ENCODE results near the gene CRIP3. TPM values are rescaled to one million over a fixed set of nuclear protein-coding genes. Genes with fewer than 3 reads are reported as not detected.

CRIP3 gene
- total and polyA plus RNA-seq, 2 of the 13 experiments (the other 11 are each of a cell fraction or from before 2014, with no cell fraction given) = 6.3 to 9.3 TPM

DNA sequence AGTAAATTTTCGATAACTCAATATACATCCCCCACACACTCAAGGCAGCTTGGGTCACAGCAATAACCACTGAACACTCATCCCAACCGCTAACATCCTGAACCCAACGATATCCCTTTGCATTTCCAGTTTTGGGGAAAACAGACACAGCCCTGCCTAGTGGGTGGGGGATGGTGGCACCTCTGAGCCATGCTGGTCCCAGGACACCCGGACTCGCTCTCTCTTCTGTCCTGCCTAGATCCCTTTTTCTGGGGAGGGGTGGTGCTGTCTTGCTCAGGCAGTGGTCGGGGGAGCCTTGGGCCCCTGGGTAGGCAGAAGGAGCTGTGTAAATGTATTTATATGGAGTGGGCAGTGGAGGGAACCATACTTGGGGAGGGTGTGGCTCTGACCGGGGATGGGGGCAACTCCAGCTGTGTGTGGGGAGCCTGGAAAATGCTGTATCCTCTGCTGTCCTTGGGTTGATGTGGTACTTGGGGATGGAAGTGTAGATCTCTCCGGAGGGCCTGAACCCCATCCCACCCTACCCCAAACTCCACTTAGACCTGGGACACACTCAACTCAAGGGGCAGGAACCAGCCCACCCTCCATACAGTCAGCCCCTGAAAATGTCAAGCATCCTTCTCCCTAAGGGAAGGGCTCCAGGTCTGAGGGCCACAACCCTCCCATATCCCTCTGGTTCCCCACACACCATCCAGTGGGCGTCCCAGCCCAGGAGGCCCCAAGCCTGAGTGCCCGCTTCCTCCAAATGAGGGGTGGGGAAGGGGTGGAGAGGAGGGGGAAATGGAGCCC, 34.3 kb downstream of the CRIP3 start (continued):
- TF ChIP-seq, protein P1, sequence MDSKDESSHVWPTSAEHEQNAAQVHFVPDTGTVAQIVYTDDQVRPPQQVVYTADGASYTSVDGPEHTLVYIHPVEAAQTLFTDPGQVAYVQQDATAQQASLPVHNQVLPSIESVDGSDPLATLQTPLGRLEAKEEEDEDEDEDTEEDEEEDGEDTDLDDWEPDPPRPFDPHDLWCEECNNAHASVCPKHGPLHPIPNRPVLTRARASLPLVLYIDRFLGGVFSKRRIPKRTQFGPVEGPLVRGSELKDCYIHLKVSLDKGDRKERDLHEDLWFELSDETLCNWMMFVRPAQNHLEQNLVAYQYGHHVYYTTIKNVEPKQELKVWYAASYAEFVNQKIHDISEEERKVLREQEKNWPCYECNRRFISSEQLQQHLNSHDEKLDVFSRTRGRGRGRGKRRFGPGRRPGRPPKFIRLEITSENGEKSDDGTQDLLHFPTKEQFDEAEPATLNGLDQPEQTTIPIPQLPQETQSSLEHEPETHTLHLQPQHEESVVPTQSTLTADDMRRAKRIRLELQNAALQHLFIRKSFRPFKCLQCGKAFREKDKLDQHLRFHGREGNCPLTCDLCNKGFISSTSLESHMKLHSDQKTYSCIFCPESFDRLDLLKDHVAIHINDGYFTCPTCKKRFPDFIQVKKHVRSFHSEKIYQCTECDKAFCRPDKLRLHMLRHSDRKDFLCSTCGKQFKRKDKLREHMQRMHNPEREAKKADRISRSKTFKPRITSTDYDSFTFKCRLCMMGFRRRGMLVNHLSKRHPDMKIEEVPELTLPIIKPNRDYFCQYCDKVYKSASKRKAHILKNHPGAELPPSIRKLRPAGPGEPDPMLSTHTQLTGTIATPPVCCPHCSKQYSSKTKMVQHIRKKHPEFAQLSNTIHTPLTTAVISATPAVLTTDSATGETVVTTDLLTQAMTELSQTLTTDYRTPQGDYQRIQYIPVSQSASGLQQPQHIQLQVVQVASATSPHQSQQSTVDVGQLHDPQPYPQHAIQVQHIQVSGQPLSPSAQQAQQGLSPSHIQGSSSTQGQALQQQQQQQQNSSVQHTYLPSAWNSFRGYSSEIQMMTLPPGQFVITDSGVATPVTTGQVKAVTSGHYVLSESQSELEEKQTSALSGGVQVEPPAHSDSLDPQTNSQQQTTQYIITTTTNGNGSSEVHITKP (CRISPR knock-in tag; IDR thresholded peaks at IDR 0.05; ENCODE audit: low read depth) = no peak; the same call in 1 of the 2 replicates
- TF ChIP-seq ZNF607 (CRISPR knock-in tag; IDR thresholded peaks at IDR 0.05; ENCODE audit: borderline replicate concordance) (no peak), IRX3 (CRISPR knock-in tag; IDR thresholded peaks at IDR 0.05; ENCODE audit: borderline replicate concordance, low read depth) (no peak), FOSL2 (CRISPR knock-in tag; IDR thresholded peaks at IDR 0.05) (no peak), FOXC1 (CRISPR knock-in tag; IDR thresholded peaks at IDR 0.05; ENCODE audit: borderline replicate concordance) (no peak), TBX3 (IDR thresholded peaks at IDR 0.05; ENCODE audit: borderline replicate concordance) (no peak), RBFOX2 (IDR thresholded peaks at IDR 0.05; ENCODE audit: low read depth, low read length) (no peak; the same call in 1 of the 2 replicates), HNF4A (CRISPR knock-in tag; IDR thresholded peaks at IDR 0.05) (no peak), ZSCAN12 (CRISPR knock-in tag; IDR thresholded peaks at IDR 0.05) (no peak), ZNF225 (CRISPR knock-in tag; IDR thresholded peaks at IDR 0.05) (no peak)
- TF ChIP-seq, protein P2, sequence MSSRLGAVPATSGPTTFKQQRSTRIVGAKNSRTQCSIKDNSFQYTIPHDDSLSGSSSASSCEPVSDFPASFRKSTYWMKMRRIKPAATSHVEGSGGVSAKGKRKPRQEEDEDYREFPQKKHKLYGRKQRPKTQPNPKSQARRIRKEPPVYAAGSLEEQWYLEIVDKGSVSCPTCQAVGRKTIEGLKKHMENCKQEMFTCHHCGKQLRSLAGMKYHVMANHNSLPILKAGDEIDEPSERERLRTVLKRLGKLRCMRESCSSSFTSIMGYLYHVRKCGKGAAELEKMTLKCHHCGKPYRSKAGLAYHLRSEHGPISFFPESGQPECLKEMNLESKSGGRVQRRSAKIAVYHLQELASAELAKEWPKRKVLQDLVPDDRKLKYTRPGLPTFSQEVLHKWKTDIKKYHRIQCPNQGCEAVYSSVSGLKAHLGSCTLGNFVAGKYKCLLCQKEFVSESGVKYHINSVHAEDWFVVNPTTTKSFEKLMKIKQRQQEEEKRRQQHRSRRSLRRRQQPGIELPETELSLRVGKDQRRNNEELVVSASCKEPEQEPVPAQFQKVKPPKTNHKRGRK (CRISPR knock-in tag; IDR thresholded peaks at IDR 0.05) = 0 out of 2 replicates have a peak, but pooled peaks have one; percentile 22
- TF ChIP-seq, protein P3, sequence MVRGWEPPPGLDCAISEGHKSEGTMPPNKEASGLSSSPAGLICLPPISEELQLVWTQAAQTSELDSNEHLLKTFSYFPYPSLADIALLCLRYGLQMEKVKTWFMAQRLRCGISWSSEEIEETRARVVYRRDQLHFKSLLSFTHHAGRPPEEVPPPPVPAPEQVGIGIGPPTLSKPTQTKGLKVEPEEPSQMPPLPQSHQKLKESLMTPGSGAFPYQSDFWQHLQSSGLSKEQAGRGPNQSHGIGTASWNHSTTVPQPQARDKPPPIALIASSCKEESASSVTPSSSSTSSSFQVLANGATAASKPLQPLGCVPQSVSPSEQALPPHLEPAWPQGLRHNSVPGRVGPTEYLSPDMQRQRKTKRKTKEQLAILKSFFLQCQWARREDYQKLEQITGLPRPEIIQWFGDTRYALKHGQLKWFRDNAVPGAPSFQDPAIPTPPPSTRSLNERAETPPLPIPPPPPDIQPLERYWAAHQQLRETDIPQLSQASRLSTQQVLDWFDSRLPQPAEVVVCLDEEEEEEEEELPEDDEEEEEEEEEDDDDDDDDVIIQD (CRISPR knock-in tag; IDR thresholded peaks at IDR 0.05; ENCODE audit: low read depth) = no peak; the same call in 1 of the 2 replicates
- TF ChIP-seq, protein P4, sequence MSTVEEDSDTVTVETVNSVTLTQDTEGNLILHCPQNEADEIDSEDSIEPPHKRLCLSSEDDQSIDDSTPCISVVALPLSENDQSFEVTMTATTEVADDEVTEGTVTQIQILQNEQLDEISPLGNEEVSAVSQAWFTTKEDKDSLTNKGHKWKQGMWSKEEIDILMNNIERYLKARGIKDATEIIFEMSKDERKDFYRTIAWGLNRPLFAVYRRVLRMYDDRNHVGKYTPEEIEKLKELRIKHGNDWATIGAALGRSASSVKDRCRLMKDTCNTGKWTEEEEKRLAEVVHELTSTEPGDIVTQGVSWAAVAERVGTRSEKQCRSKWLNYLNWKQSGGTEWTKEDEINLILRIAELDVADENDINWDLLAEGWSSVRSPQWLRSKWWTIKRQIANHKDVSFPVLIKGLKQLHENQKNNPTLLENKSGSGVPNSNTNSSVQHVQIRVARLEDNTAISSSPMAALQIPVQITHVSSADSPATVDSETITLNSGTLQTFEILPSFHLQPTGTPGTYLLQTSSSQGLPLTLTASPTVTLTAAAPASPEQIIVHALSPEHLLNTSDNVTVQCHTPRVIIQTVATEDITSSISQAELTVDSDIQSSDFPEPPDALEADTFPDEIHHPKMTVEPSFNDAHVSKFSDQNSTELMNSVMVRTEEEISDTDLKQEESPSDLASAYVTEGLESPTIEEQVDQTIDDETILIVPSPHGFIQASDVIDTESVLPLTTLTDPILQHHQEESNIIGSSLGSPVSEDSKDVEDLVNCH (CRISPR knock-in tag; IDR thresholded peaks at IDR 0.05) = no peak
- TF ChIP-seq, protein P5, sequence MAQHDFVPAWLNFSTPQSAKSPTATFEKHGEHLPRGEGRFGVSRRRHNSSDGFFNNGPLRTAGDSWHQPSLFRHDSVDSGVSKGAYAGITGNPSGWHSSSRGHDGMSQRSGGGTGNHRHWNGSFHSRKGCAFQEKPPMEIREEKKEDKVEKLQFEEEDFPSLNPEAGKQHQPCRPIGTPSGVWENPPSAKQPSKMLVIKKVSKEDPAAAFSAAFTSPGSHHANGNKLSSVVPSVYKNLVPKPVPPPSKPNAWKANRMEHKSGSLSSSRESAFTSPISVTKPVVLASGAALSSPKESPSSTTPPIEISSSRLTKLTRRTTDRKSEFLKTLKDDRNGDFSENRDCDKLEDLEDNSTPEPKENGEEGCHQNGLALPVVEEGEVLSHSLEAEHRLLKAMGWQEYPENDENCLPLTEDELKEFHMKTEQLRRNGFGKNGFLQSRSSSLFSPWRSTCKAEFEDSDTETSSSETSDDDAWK (CRISPR knock-in tag; IDR thresholded peaks at IDR 0.05) = no peak
- TF ChIP-seq, protein P6, sequence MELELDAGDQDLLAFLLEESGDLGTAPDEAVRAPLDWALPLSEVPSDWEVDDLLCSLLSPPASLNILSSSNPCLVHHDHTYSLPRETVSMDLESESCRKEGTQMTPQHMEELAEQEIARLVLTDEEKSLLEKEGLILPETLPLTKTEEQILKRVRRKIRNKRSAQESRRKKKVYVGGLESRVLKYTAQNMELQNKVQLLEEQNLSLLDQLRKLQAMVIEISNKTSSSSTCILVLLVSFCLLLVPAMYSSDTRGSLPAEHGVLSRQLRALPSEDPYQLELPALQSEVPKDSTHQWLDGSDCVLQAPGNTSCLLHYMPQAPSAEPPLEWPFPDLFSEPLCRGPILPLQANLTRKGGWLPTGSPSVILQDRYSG (CRISPR knock-in tag; IDR thresholded peaks at IDR 0.05) = no peak
